ENCODE data around the gene MED13.

The MED13 gene

DNA sequence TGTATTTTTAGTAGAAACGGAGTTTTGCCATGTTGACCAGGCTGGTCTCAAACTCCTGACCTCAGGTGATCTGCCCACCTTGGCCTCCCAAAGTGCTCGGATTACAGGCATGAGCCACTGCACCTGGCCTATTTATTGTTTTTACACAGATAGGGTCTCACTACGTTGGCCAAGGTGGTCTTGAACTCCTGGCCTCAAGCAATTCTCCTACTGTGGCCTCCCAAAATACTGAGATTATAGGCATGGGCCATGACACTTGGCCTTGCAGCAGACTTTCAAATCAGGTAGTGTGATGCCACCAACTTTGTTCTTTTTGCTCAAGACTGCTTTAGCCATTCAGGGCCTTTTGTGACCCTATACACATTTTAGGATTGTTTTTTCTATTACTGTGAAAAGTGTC is 75.6 kb downstream of the MED13 start:
- H3K27ac ChIP-seq (replicated peaks) = no peak overlapping the region
- TF ChIP-seq REST (IDR thresholded peaks at IDR 0.05; ENCODE audit: insufficient replicate concordance, low read depth) = no peak
- no peak for TF ChIP-seq POLR2AphosphoS5 (IDR thresholded peaks at IDR 0.05; ENCODE audit: low read depth)
- TF ChIP-seq, protein P1, sequence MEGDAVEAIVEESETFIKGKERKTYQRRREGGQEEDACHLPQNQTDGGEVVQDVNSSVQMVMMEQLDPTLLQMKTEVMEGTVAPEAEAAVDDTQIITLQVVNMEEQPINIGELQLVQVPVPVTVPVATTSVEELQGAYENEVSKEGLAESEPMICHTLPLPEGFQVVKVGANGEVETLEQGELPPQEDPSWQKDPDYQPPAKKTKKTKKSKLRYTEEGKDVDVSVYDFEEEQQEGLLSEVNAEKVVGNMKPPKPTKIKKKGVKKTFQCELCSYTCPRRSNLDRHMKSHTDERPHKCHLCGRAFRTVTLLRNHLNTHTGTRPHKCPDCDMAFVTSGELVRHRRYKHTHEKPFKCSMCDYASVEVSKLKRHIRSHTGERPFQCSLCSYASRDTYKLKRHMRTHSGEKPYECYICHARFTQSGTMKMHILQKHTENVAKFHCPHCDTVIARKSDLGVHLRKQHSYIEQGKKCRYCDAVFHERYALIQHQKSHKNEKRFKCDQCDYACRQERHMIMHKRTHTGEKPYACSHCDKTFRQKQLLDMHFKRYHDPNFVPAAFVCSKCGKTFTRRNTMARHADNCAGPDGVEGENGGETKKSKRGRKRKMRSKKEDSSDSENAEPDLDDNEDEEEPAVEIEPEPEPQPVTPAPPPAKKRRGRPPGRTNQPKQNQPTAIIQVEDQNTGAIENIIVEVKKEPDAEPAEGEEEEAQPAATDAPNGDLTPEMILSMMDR (IDR thresholded peaks at IDR 0.05; ENCODE audit: insufficient read depth, low read length) = no peak
- no peak for TF ChIP-seq GABPA (IDR thresholded peaks at IDR 0.05; ENCODE audit: low read depth)
- TF ChIP-seq SPI1 (IDR thresholded peaks at IDR 0.05; ENCODE audit: borderline replicate concordance, low read depth) = no peak
- no peaks in the 10 kb centered on the region for H3K27me3 ChIP-seq (ENCODE audit: insufficient read depth, poor library complexity, severe bottlenecking)

GRCh38 chr17:61986898-61987297 is 78.2 kb downstream of the MED13 start:
- Histone ChIP-seq H3K4me3 (replicated peaks; ENCODE audit: insufficient read depth, low read length) (no peak overlapping the region), H3K27ac (replicated peaks) (no peak overlapping the region), H3K27me3 (ENCODE audit: insufficient read depth, poor library complexity, severe bottlenecking) (no peaks in the 10 kb centered on the region)
- TF ChIP-seq POLR2AphosphoS5 (IDR thresholded peaks at IDR 0.05; ENCODE audit: low read depth) (no peak), SPI1 (IDR thresholded peaks at IDR 0.05; ENCODE audit: borderline replicate concordance, low read depth) (no peak), GABPA (IDR thresholded peaks at IDR 0.05; ENCODE audit: low read depth) (no peak), REST (IDR thresholded peaks at IDR 0.05; ENCODE audit: insufficient replicate concordance, low read depth) (no peak)
- TF ChIP-seq, protein P1 (IDR thresholded peaks at IDR 0.05; ENCODE audit: insufficient read depth, low read length) = no peak
- no peak for DNase-seq (ENCODE audit: low read depth in 1 of 2, low spot score in 1 of 2)

More for the DNA sequence above, 75.6 kb downstream of the MED13 start:
- DNase-seq (ENCODE audit: low read depth in 1 of 2, low spot score in 1 of 2) = no peak
- H3K4me3 ChIP-seq (replicated peaks; ENCODE audit: insufficient read depth, low read length) = no peak overlapping the region

GRCh38 chr17:61984821-61985220 is 80.3 kb downstream of the MED13 start:
- no peak overlapping the region for H3K4me3 ChIP-seq (replicated peaks; ENCODE audit: insufficient read depth, low read length)
- no peaks in the 10 kb centered on the region for H3K27me3 ChIP-seq (ENCODE audit: insufficient read depth, poor library complexity, severe bottlenecking)
- no peak for DNase-seq (ENCODE audit: low read depth in 1 of 2, low spot score in 1 of 2)
- TF ChIP-seq SPI1 (IDR thresholded peaks at IDR 0.05; ENCODE audit: borderline replicate concordance, low read depth) (no peak), POLR2AphosphoS5 (IDR thresholded peaks at IDR 0.05; ENCODE audit: low read depth) (no peak), REST (IDR thresholded peaks at IDR 0.05; ENCODE audit: insufficient replicate concordance, low read depth) (no peak), GABPA (IDR thresholded peaks at IDR 0.05; ENCODE audit: low read depth) (no peak)
- TF ChIP-seq, protein P1 (IDR thresholded peaks at IDR 0.05; ENCODE audit: insufficient read depth, low read length) = no peak
- no peak overlapping the region for H3K27ac ChIP-seq (replicated peaks)

Data from HL-60 (cell line).